K562 (cell line): ENCODE measurements around the gene ATF6B.

Source experiments
- CC2D1A ChIP-seq: fragments of 450-650 bp; IDR thresholded peaks from 2 replicates; pipeline ENCODE4 v1.6.1; 2017; ENCODE audit warnings: mild to moderate bottlenecking
- EZH2 ChIP-seq: IDR thresholded peaks from 2 replicates; pipeline ENCODE4 v1.6.1; 2012; ENCODE audit warnings: low read depth, mild to moderate bottlenecking, inconsistent platforms, low read length, borderline replicate concordance
- HDAC3 ChIP-seq: fragments of 450-650 bp; IDR thresholded peaks from 2 replicates; pipeline ENCODE4 v1.6.1; 2018; ENCODE audit warnings: borderline replicate concordance, mild to moderate bottlenecking, moderate library complexity; ENCODE audit not compliant: partially characterized antibody
- HOXB6 ChIP-seq: fragments of 250-450 bp; sonication (Bioruptor Pico); IDR thresholded peaks from 2 replicates; pipeline ENCODE4 v1.5.1; 2022; ENCODE audit warnings: mild to moderate bottlenecking, borderline replicate concordance
- RAD51 ChIP-seq: fragments of 450-650 bp; IDR thresholded peaks from 2 replicates; pipeline ENCODE4 v1.7.1; 2016; ENCODE audit warnings: low read depth, mild to moderate bottlenecking, borderline replicate concordance
- RBBP5 ChIP-seq: fragments of 200-600 bp; sonication (generic); IDR thresholded peaks from 2 replicates; pipeline ENCODE4 v1.6.1; 2012; ENCODE audit warnings: borderline replicate concordance, mild to moderate bottlenecking, low read length, control low read depth, inconsistent platforms; ENCODE audit not compliant: insufficient read depth, poor library complexity, severe bottlenecking
- TF ChIP-seq, protein P1 (sequence below), 3 experiments: IDR thresholded peaks in 2 of 3; conservative IDR thresholded peaks in 1 of 3; 2 replicates each; pipeline ENCODE4 v1.5.1; 2011 to 2012; ENCODE audit warnings: low read length in 3 of 3, mild to moderate bottlenecking in 3 of 3, control low read depth in 2 of 3, improper control_type of control experiment in 1 of 3, inconsistent platforms in 1 of 3, low read depth in 1 of 3, mixed read lengths in 1 of 3, moderate library complexity in 1 of 3; ENCODE audit not compliant: insufficient read depth in 2 of 3

DNA sequence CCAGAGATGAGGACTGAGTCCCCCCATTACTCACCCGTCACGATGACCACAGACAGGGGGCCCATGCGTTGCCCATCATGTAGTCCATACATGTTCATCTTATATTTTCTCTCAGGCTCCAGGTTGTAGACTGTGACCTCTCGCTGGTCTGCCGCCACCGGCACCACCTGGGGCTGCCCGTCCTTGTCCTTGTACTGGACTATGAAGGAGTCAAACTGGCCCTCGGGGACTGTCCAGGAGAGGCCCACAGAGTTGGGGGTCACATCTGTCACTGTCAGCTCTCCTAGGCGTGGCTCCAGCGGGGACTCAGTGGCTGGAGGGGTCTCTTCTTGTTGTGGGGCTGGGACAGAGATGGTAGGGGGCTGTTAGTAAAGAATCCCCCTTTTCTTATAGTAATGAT is 54.4 kb downstream of the ATF6B start:
- TF ChIP-seq HDAC3: no peak
- TF ChIP-seq CC2D1A: no peak
- no peak for TF ChIP-seq EZH2
- TF ChIP-seq RBBP5: no peak
- no peak for TF ChIP-seq RAD51
- TF ChIP-seq, protein P1, sequence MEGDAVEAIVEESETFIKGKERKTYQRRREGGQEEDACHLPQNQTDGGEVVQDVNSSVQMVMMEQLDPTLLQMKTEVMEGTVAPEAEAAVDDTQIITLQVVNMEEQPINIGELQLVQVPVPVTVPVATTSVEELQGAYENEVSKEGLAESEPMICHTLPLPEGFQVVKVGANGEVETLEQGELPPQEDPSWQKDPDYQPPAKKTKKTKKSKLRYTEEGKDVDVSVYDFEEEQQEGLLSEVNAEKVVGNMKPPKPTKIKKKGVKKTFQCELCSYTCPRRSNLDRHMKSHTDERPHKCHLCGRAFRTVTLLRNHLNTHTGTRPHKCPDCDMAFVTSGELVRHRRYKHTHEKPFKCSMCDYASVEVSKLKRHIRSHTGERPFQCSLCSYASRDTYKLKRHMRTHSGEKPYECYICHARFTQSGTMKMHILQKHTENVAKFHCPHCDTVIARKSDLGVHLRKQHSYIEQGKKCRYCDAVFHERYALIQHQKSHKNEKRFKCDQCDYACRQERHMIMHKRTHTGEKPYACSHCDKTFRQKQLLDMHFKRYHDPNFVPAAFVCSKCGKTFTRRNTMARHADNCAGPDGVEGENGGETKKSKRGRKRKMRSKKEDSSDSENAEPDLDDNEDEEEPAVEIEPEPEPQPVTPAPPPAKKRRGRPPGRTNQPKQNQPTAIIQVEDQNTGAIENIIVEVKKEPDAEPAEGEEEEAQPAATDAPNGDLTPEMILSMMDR (IDR thresholded peaks at IDR 0.05 in 2 of 3, conservative IDR thresholded peaks at IDR 0.05 in 1 of 3; ENCODE audit: insufficient read depth in 2 of 3, low read depth in 1 of 3, low read length in 3 of 3): no peak
- no peak for TF ChIP-seq HOXB6 (CRISPR knock-in tag)
